Neuron (in vitro differentiated cells): ENCODE results near the gene TRAM2.

ENCODE experiments used
- H2AFZ ChIP-seq: one replicate; pipeline ENCODE4 v1.6.1; 2013; ENCODE audit warnings: low read depth, mild to moderate bottlenecking, inconsistent platforms, low read length, moderate library complexity
- H3K27me3 ChIP-seq: one replicate; pipeline ENCODE4 v1.6.1; 2013; ENCODE audit warnings: low read length; ENCODE audit not compliant: insufficient read depth
- H3K36me3 ChIP-seq: one replicate; pipeline ENCODE4 v1.6.1; 2013; ENCODE audit warnings: low read length; ENCODE audit not compliant: insufficient read depth
- H3K4me1 ChIP-seq: one replicate; pipeline ENCODE4 v1.6.1; 2013; ENCODE audit warnings: low read length; ENCODE audit not compliant: insufficient read depth
- H3K4me3 ChIP-seq: 2 replicates; pipeline ENCODE4 v1.5.1; 2013; ENCODE audit warnings: mild to moderate bottlenecking, low read length, moderate library complexity
- H3K9me3 ChIP-seq: one replicate; pipeline ENCODE4 v1.6.1; 2013; ENCODE audit warnings: low read length

Gene TRAM2

GRCh38 chr6:52499026-52499425, 77.8 kb downstream of the TRAM2 start:
- Histone ChIP-seq H3K4me3 (no peak overlapping the region), H3K9me3 (no peaks in the 10 kb centered on the region), H2AFZ (no peak overlapping the region), H3K36me3 (peaks cover 9% of the 10 kb centered on the region), H3K27me3 (no peaks in the 10 kb centered on the region), H3K4me1 (peaks cover 6% of the 10 kb centered on the region)

GRCh38 chr6:52498538-52499017, 78.3 kb downstream of the TRAM2 start:
- no peak overlapping the region for H2AFZ ChIP-seq
- peaks cover 6% of the 10 kb centered on the region for H3K4me1 ChIP-seq
- no peak overlapping the region for H3K4me3 ChIP-seq
- no peaks in the 10 kb centered on the region for H3K27me3 ChIP-seq
- H3K9me3 ChIP-seq: no peaks in the 10 kb centered on the region
- H3K36me3 ChIP-seq: peaks cover 9% of the 10 kb centered on the region

- Histone ChIP-seq H2AFZ (no peak overlapping the region), H3K9me3 (no peaks in the 10 kb centered on the region), H3K4me3 (no peak overlapping the region), H3K36me3 (peaks cover 12% of the 10 kb centered on the region), H3K4me1 (peaks cover 6% of the 10 kb centered on the region), H3K27me3 (no peaks in the 10 kb centered on the region)
These were observed 79.0 kb downstream of the TRAM2 start for GRCh38 chr6:52497652-52498408.

- no peaks in the 10 kb centered on the region for H3K27me3 ChIP-seq
- no peak overlapping the region for H2AFZ ChIP-seq
- H3K4me1 ChIP-seq: peaks cover 6% of the 10 kb centered on the region
- H3K36me3 ChIP-seq: peaks cover 9% of the 10 kb centered on the region
- H3K9me3 ChIP-seq: no peaks in the 10 kb centered on the region
- H3K4me3 ChIP-seq: no peak overlapping the region
These were observed 80.2 kb downstream of the TRAM2 start for GRCh38 chr6:52496631-52497030.

- no peak overlapping the region for H2AFZ ChIP-seq
- H3K9me3 ChIP-seq: no peaks in the 10 kb centered on the region
- peaks cover 16% of the 10 kb centered on the region for H3K36me3 ChIP-seq
These were observed 80.9 kb downstream of the TRAM2 start for GRCh38 chr6:52495922-52496321.

GRCh38 chr6:52494298-52495072, 82.4 kb downstream of the TRAM2 start:
- no peak overlapping the region for H2AFZ ChIP-seq
- no peak overlapping the region for H3K4me3 ChIP-seq
- no peaks in the 10 kb centered on the region for H3K9me3 ChIP-seq
- no peaks in the 10 kb centered on the region for H3K27me3 ChIP-seq
- peaks cover 23% of the 10 kb centered on the region for H3K36me3 ChIP-seq
- H3K4me1 ChIP-seq: peaks cover 6% of the 10 kb centered on the region

More at GRCh38 chr6:52495922-52496321, 80.9 kb downstream of the TRAM2 start:
- Histone ChIP-seq H3K4me3 (no peak overlapping the region), H3K27me3 (no peaks in the 10 kb centered on the region), H3K4me1 (peaks cover 6% of the 10 kb centered on the region)

GRCh38 chr6:52493669-52494068, 83.2 kb downstream of the TRAM2 start:
- H3K4me1 ChIP-seq: no peaks in the 10 kb centered on the region
- no peak overlapping the region for H2AFZ ChIP-seq
- peaks cover 23% of the 10 kb centered on the region for H3K36me3 ChIP-seq
- no peaks in the 10 kb centered on the region for H3K9me3 ChIP-seq
- no peaks in the 10 kb centered on the region for H3K27me3 ChIP-seq
- no peak overlapping the region for H3K4me3 ChIP-seq

- Histone ChIP-seq H3K36me3 (peaks cover 29% of the 10 kb centered on the region), H2AFZ (no peak overlapping the region), H3K4me3 (no peak overlapping the region), H3K4me1 (no peaks in the 10 kb centered on the region), H3K27me3 (no peaks in the 10 kb centered on the region), H3K9me3 (no peaks in the 10 kb centered on the region)
These were observed 85.4 kb downstream of the TRAM2 start for GRCh38 chr6:52491203-52492069.

GRCh38 chr6:52489881-52490280, 87.0 kb downstream of the TRAM2 start:
- H3K4me1 ChIP-seq: no peaks in the 10 kb centered on the region
- H3K36me3 ChIP-seq: peaks cover 33% of the 10 kb centered on the region
- H3K9me3 ChIP-seq: no peaks in the 10 kb centered on the region
- H2AFZ ChIP-seq: no peak overlapping the region
- no peaks in the 10 kb centered on the region for H3K27me3 ChIP-seq
- H3K4me3 ChIP-seq: no peak overlapping the region

- H2AFZ ChIP-seq: no peak overlapping the region
- no peak overlapping the region for H3K4me3 ChIP-seq
- H3K9me3 ChIP-seq: no peaks in the 10 kb centered on the region
- no peaks in the 10 kb centered on the region for H3K4me1 ChIP-seq
- H3K27me3 ChIP-seq: no peaks in the 10 kb centered on the region
- peaks cover 18% of the 10 kb centered on the region for H3K36me3 ChIP-seq
These were observed 93.2 kb downstream of the TRAM2 start for GRCh38 chr6:52483671-52484003.

- no peak overlapping the region for H2AFZ ChIP-seq
- no peaks in the 10 kb centered on the region for H3K9me3 ChIP-seq
- no peaks in the 10 kb centered on the region for H3K27me3 ChIP-seq
- peaks cover 16% of the 10 kb centered on the region for H3K36me3 ChIP-seq
- H3K4me1 ChIP-seq: no peaks in the 10 kb centered on the region
- H3K4me3 ChIP-seq: no peak overlapping the region
These were observed 93.8 kb downstream of the TRAM2 start for GRCh38 chr6:52482903-52483670.

- H3K36me3 ChIP-seq: peaks cover 6% of the 10 kb centered on the region
- H3K4me3 ChIP-seq: no peak overlapping the region
- H2AFZ ChIP-seq: no peak overlapping the region
- H3K4me1 ChIP-seq: no peaks in the 10 kb centered on the region
- no peaks in the 10 kb centered on the region for H3K27me3 ChIP-seq
- H3K9me3 ChIP-seq: no peaks in the 10 kb centered on the region
These were observed 101.6 kb downstream of the TRAM2 start for GRCh38 chr6:52475307-52475706.
